Ovary (tissue), 3 donors: Measurements from ENCODE around the gene GYS1.

Experiments used
- POLR2A ChIP-seq: fragments of 450-650 bp; IDR thresholded peaks from one replicate; pipeline ENCODE4 v1.6.1; 2017; ENCODE audit warnings: antibody characterized with exemption, mild to moderate bottlenecking, moderate library complexity
- TF ChIP-seq, protein P1 (sequence below), 3 donors: fragments of 450-650 bp in 2 of 3; fragments of 200-600 bp in 1 of 3; IDR thresholded peaks; one replicate each; pipeline versions ENCODE4 v1.5.1 to v1.8.0; 2016 to 2022; ENCODE audit warnings: antibody characterized with exemption in 3 of 3, mild to moderate bottlenecking in 1 of 3
- donor health status: DM: no; HTN: no; CAD: no.

DNA sequence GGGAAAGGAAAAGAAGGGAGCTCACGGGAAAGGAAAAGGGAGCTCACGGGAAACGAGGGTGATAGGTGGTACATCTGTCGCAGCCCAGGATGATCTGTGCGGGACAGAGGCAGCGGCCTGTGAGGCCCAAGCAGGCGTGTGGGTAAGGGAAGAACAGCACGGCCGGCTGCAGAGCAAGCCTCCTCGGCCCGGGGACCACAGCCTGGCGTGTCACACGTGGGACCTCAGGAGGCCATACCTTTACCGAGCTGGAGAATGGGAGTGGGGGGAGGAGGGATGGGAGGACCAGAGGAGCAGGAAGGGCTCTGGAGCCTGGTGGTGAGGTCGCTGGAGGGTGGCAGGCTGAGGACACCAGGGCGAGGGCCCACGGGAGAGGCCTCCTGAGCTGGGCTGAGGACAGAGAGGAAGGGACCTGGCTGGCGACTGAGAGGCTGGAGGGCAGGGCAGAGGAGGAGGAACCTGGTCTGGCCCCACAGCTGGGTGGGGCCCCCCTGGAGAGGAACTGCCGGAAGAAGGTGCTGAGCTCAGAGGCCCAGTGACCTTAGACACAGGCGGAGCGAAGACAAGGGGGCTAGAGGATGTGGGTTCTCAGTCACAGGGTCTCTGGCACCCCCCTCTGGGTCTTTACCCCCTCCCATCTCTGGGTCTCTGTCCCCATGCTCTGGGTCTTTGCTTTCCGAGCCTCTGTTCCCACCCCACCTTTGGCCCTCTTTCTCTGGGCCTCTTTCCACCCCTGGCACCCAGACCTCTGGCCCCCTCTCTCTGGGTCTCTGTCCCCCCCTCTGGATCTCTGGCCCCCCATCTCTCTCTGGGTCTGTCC lies 30.9 kb downstream of the GYS1 start:
- TF ChIP-seq, protein P1, sequence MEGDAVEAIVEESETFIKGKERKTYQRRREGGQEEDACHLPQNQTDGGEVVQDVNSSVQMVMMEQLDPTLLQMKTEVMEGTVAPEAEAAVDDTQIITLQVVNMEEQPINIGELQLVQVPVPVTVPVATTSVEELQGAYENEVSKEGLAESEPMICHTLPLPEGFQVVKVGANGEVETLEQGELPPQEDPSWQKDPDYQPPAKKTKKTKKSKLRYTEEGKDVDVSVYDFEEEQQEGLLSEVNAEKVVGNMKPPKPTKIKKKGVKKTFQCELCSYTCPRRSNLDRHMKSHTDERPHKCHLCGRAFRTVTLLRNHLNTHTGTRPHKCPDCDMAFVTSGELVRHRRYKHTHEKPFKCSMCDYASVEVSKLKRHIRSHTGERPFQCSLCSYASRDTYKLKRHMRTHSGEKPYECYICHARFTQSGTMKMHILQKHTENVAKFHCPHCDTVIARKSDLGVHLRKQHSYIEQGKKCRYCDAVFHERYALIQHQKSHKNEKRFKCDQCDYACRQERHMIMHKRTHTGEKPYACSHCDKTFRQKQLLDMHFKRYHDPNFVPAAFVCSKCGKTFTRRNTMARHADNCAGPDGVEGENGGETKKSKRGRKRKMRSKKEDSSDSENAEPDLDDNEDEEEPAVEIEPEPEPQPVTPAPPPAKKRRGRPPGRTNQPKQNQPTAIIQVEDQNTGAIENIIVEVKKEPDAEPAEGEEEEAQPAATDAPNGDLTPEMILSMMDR (IDR thresholded peaks at IDR 0.05) = no peak
- no peak for TF ChIP-seq POLR2A
